PC-3 (cell line): Measurements from ENCODE around the gene LRBA.

Experiments
- EZH2phosphoT487 ChIP-seq: fragments of 300-600 bp; sonication (generic); IDR thresholded peaks from 2 replicates; pipeline ENCODE4 v1.6.1; 2018; ENCODE audit warnings: mild to moderate bottlenecking, antibody characterized with exemption, low read length, borderline replicate concordance
- TF ChIP-seq, protein P1 (sequence below): fragments of 300-600 bp; sonication (generic); conservative IDR thresholded peaks from 2 replicates; pipeline ENCODE4 v1.5.1; 2017; ENCODE audit warnings: antibody characterized with exemption, low read depth, mild to moderate bottlenecking, low read length

DNA sequence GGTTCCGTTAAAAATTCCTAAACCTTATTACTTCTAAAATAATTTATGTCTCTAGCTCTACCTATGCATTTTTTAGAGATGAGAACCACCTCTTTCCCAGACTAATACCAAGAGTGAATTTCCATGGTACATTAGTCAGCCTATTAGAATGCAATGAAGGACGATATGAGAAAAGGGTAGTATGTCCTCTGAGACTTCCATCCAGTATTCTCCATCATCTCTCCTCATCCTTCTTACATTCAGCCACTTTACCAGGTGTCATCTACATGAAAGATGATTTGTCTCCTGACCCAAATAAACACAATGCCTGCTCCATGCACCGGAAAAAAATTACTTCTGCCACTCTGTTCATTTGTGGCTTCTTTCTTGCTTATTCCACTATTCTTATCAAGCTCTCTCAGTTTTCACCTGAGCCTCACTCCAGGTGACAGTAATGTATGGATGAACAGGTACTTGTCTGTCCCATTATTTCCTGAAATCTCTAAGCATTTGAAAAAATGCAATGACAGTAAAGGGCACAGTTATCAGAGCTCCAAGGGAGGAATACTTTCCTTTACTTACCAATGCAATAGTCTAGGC lies 335.2 kb downstream of the LRBA start:
- TF ChIP-seq, protein P1, sequence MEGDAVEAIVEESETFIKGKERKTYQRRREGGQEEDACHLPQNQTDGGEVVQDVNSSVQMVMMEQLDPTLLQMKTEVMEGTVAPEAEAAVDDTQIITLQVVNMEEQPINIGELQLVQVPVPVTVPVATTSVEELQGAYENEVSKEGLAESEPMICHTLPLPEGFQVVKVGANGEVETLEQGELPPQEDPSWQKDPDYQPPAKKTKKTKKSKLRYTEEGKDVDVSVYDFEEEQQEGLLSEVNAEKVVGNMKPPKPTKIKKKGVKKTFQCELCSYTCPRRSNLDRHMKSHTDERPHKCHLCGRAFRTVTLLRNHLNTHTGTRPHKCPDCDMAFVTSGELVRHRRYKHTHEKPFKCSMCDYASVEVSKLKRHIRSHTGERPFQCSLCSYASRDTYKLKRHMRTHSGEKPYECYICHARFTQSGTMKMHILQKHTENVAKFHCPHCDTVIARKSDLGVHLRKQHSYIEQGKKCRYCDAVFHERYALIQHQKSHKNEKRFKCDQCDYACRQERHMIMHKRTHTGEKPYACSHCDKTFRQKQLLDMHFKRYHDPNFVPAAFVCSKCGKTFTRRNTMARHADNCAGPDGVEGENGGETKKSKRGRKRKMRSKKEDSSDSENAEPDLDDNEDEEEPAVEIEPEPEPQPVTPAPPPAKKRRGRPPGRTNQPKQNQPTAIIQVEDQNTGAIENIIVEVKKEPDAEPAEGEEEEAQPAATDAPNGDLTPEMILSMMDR, result no peak
- TF ChIP-seq EZH2phosphoT487, result no peak
